ENCODE results near the gene CHML. TPM values are rescaled to one million over a fixed set of nuclear protein-coding genes. Genes with fewer than 3 reads are reported as not detected.

CHML gene
- total RNA-seq, 1 donor from 2014 or later, result 13.1 TPM

Other genes starting within 250 kb of the CHML start
- 55.8 and 94.7 TPM in 2 replicates for gene FH, start 120.6 kb downstream of the CHML start, total RNA-seq
- gene KMO, start 108.0 kb downstream of the CHML start, total RNA-seq, result not detected in 2 replicates
- gene OPN3, start within 50 bp of the CHML start, total RNA-seq, result 27.0 and 32.3 TPM in 2 replicates
- gene WDR64, start 11.9 kb upstream of the CHML start, total RNA-seq, result 0.17 TPM in 1 of 2 replicates, not detected in the other
- 6.8 and 17.6 TPM in 2 replicates for gene EXO1, start 207.8 kb upstream of the CHML start, total RNA-seq

Data from dermis blood vessel endothelial cell (primary cell).